DOHH2 (cell line): ENCODE results near the gene ASB9.

Source experiments
- EZH2phosphoT487 ChIP-seq: fragments of 200-600 bp; sonication (generic); IDR thresholded peaks from 2 replicates; pipeline ENCODE4 v1.6.1; 2017; ENCODE audit warnings: borderline replicate concordance, mild to moderate bottlenecking, antibody characterized with exemption, low read length, moderate library complexity, mixed read lengths
- TF ChIP-seq, protein P1 (sequence below): fragments of 200-600 bp; sonication (generic); IDR thresholded peaks from one replicate; pipeline ENCODE4 v1.5.1; 2014; ENCODE audit warnings: antibody characterized with exemption, mild to moderate bottlenecking, low read depth, low read length; ENCODE audit not compliant: poor library complexity, severe bottlenecking

DNA sequence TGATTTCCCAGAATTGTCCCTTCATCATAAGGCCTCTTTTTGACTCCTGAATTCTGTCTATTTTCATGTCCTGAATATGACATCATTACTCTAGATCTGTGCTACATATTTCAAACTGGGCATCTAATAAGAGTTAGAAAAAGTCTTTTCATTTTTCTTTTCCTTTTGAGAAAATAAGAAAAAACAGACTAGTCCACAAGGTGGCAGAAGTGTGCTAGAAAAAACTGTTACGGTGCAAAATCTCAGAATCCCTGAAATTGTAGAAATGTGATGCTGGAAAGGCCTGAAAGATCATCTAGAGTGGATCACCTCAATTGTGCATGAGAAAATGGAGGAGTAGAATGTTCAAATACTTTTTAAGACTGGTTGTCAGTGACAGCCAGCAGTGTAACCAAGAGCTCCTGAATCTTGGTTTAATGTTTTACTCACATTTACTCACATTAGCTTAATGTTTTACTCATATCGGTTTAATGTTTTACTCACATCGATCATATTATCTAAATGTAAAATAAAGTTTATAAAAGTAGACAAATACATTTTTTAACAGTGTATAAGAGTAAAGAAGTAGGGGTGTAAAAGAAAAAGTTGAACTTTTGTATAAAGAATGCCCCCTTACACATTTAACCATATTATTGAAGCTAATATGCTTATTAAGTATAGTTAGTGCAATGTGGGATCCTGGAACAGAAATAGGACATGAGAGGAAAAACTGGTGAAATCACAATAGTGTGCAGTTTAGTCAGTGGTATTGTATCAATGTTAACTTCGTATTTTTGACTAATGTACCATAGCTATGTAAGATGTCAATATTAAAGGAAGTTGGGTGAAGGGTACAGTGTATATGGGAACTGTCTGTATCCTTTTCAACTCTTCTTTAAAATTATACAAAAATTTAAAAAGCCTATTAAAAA is 30.3 kb upstream of the ASB9 start:
- TF ChIP-seq, protein P1, sequence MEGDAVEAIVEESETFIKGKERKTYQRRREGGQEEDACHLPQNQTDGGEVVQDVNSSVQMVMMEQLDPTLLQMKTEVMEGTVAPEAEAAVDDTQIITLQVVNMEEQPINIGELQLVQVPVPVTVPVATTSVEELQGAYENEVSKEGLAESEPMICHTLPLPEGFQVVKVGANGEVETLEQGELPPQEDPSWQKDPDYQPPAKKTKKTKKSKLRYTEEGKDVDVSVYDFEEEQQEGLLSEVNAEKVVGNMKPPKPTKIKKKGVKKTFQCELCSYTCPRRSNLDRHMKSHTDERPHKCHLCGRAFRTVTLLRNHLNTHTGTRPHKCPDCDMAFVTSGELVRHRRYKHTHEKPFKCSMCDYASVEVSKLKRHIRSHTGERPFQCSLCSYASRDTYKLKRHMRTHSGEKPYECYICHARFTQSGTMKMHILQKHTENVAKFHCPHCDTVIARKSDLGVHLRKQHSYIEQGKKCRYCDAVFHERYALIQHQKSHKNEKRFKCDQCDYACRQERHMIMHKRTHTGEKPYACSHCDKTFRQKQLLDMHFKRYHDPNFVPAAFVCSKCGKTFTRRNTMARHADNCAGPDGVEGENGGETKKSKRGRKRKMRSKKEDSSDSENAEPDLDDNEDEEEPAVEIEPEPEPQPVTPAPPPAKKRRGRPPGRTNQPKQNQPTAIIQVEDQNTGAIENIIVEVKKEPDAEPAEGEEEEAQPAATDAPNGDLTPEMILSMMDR, result peak; percentile 42
- TF ChIP-seq EZH2phosphoT487, result no peak
